ENCODE results near the gene ZFP64.
A peak's percentile ranks its signal among the peaks of the same experiment; 100 is the strongest.
"Not testable (repeated sequence)": the region's sequence is repeated elsewhere in the genome, so short reads cannot be mapped to it uniquely, and the experiment has no call there.

ZFP64 gene

GRCh38 chr20:52191132-52191915 lies at the start of gene ZFP64:
TSS of gene ZFP64 (minus strand) at chr20:52191779. CDS start at chr20:52191636, 143 bp downstream.
- DNase-seq = peak; percentile 88

DNA sequence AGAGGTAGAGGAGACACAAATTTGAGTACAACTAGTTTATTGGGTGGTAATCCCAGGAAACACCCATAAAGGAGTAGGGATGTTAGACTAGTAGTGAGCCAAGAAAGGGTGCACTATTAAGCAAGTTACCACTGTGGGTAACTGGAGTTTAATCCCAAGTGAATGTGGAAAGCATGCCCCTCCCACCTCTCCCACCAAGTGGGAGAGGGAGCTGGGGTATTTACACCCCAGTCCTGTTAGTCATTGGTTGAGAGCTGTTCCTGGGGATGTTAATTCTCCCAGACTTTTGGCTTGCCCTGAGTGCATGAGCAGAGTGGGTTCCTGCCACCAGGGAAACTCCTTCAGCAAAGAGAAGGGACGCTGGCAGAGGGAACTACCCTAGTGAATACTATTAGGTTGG lies 49.2 kb upstream of the ZFP64 start:
- DNase-seq = no peak

GRCh38 chr20:52239102-52239501 lies 47.5 kb upstream of the ZFP64 start:
- no peak for DNase-seq

DNA sequence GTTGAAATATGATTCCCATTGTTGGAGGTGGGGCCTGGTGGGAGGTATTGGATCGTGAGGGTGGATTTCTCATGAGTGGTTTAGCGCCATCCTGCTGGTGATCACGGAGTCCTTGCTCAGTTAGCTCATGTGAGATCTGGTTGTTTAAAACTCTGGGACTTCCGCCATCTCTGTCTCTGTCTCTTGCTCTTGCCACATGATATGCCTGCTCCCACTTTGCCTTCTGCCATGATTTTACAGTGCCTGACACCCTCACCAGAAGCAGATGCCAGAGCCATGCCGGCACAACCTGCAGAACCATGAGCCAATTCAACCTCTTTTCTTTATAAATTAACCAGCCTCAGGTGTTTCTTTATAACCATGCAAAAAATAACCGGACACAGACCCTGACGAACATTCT lies 44.7 kb upstream of the ZFP64 start:
- DNase-seq = no peak

- no peak for DNase-seq
These were observed 43.5 kb upstream of the ZFP64 start for GRCh38 chr20:52235129-52235528.

GRCh38 chr20:52234302-52235045 lies 42.9 kb upstream of the ZFP64 start:
- DNase-seq = no peak

- DNase-seq = no peak
These were observed 39.7 kb upstream of the ZFP64 start for GRCh38 chr20:52231230-52231746.

- DNase-seq = peak; percentile 24
These were observed 38.8 kb upstream of the ZFP64 start for GRCh38 chr20:52230409-52230808.

DNA sequence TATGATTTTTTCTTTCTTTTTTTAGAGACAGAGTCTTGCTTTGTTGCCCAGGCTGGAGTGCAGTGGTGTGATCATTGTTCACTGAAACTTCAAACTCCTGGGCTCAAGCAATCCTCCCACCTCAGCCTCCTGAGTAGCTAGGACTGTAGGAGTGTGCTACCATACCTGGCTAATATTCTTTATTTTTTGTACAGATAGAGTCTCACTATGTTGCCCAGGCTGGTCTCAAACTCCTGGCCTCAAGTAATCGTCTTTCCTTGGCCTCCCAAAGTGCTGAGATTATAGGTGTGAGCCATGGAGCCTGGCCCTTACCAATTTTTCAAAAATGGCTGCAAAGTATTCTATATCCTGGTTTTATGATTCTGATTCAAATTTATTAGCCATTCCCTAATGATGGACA lies 37.8 kb upstream of the ZFP64 start:
- DNase-seq = not testable (repeated sequence)

- no peak for DNase-seq
These were observed 34.8 kb upstream of the ZFP64 start for GRCh38 chr20:52226370-52226769.

- no peak for DNase-seq
These were observed 33.3 kb upstream of the ZFP64 start for GRCh38 chr20:52224920-52225319.

DNA sequence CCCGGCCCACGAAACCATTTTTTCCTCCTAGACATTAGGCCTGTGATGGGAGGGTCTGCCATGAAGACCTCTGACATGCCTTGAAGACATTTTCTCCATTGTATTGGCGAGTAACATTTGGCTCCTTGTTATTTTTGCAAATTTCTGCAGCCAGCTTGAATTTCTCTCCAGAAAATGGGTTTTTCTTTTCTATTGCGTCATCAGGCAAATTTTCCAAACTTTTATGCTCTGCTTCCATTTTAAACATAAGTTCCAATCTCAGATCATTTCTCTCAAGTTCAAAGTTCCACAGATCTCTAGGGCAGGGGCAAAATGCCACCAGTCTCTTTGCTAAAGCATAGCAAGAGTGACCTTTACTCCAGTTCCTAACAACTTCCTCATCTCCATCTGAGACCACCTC lies 29.8 kb upstream of the ZFP64 start:
- not testable (repeated sequence) for DNase-seq

DNA sequence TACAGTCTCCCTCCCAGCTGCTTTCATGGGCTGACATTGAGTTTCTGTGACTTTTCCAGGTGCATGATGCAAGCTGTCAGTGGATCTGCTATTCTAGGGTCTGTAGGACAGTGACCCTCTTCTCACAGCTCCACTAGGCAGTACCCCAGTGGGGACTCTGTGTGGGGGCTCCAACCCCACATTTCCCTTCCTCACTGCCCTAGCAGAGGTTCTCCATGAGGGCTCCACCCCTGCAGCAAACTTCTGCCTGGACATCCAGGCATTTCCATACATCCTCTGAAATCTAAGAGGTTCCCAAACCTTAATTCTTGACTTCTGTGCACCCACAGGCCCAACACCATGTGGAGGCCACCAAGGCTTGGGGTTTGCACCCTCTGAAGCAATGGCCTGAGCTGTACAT lies 29.3 kb upstream of the ZFP64 start:
- DNase-seq = not testable (repeated sequence)

- no peak for DNase-seq
These were observed 27.9 kb upstream of the ZFP64 start for GRCh38 chr20:52219441-52219840.

- no peak for DNase-seq
These were observed 26.3 kb upstream of the ZFP64 start for GRCh38 chr20:52217689-52218395.

DNA sequence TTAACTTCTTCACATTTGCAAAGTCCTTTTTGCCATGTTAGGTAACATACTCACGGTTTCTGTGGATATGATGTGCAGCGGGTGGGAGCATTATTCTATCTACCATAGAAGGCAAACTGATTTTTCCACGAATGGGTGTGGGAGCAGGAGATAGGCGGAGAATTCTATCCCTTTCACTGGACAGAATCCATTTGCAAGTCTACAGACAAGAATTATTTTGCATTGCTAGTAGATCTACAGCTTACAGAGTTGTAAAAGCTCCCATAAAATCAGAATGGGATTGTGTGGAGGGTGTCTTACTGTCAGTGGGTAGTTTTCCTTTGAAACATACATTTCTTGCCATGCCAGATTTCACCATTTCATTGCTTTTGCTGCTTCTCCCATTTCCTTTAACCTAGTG lies 22.4 kb upstream of the ZFP64 start:
- no peak for DNase-seq

DNA sequence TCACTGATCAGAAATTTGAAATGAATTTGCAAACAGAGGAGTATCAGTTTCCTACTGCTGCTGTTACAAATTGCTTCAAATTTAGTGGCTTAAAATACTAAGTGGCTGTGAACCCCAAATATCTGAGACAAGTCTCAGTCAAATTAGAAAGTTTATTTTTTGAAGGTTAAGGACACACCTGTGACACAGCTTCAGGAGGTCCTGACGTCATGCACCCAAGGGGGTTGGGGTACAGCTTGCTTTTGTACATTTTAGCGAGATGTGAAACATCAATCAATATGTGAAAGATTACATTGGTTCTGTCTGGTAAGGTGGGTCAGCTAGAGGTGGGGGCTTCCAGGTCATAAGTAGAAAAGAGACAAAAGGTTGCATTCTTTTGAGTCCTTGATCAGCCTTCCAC lies 21.4 kb upstream of the ZFP64 start:
- DNase-seq = no peak

GRCh38 chr20:52210037-52210990 lies 18.7 kb upstream of the ZFP64 start:
- DNase-seq = no peak

DNA sequence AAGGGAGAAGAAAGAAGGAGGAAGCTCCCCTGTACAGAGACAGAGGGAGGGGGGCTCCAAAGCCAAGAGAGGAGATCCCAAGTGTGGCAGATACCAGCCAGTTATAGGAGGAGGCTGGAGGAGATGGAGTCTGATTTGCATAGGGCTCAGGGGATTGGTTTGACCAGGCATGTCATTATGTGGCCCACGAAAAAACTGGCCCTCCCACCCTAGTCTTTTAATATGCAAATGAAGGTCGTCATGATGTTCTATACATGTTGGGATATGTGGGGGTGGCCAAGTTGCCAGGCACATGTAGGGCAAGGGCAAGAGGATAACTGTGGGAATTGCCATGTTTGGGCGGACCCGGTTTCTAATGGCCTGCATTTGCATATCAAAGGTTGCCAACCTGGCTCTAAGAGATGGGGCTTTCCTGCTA lies 17.6 kb upstream of the ZFP64 start:
- DNase-seq = no peak

DNA sequence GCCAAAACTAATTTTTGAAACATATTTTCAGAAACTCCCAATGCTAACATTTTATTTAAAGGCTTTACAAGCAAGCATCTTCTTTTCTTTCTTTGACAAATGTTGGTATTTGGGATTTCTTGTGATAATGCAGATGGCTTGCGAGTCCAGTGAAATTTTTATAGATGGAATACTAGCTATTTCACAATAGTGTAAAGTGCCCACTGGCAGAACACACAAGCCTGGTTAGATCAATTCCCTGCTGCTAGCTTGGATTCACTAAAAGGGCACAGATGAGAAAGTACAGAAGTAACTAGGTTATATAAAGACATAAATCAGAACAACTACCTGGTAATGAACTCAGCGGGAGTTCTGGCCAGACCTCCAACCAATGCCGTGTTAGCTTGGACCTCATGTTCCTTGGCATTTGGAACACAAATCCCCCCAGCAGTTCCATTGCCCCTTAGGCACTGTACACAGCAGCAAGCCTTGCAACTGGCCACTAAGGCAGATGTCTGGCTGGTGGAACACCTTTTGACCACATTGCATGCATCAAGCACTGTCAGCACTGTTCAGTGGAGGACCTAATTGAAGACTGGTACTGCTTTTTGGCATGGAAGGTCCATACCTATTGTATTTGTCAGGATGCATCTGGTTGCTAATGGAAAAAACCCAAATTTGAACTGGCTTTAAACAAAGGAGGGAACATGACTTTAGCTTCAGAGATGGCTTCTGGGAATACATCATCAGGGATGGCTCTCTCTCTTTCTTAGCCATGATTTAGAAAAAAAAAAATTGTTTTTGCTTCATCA lies 15.6 kb upstream of the ZFP64 start:
- no peak for DNase-seq

GRCh38 chr20:52204136-52204535 lies 12.6 kb upstream of the ZFP64 start:
- no peak for DNase-seq

All from NCI-H345 (cell line).